Measurements from ENCODE around the gene THSD1. TPM values are rescaled to one million over a fixed set of nuclear protein-coding genes. Genes with fewer than 3 reads are reported as not detected.

THSD1 gene
- total RNA-seq, 2 experiments from 2014 or later, result 0.28 TPM; not detected in 1

- no TSS peak for BruUV-seq (replicated peaks)
- H3K4me2 ChIP-seq (ENCODE audit: low read length), result no peak overlapping the region
- H3K4me3 ChIP-seq (ENCODE audit: low read depth, low read length, poor library complexity, severe bottlenecking), result no peak overlapping the region
- no peak overlapping the region for H3K27ac ChIP-seq (ENCODE audit: low read depth, low read length, poor library complexity, severe bottlenecking)
- no peaks in the 10 kb centered on the region for H3K9me2 ChIP-seq (ENCODE audit: insufficient read depth, low read length)
- TF ChIP-seq CTCF (conservative IDR thresholded peaks at IDR 0.05; ENCODE audit: low read length) (no peak), EZH2phosphoT487 (IDR thresholded peaks at IDR 0.05; ENCODE audit: borderline replicate concordance, low read depth, low read length) (no peak)
- no peak overlapping the region for H2AFZ ChIP-seq (ENCODE audit: low read length)
- H3K4me1 ChIP-seq (ENCODE audit: insufficient read depth, low read length, poor library complexity, severe bottlenecking), result no peaks in the 10 kb centered on the region
- DNase-seq (ENCODE audit: low spot score), result no peak
- no peaks in the 10 kb centered on the region for H3K9me3 ChIP-seq (ENCODE audit: low read length)
- POLR2A ChIA-PET, result interaction anchor here (0.6 to 0.7 kb wide), 2 partner anchors 11 to 42 kb away, joined by 3 to 4 read pairs; no protein-coding TSS in a partner anchor
- H3K79me2 ChIP-seq (ENCODE audit: insufficient read depth, low read depth, low read length), result no peaks in the 10 kb centered on the region
- CTCF ChIA-PET (ENCODE audit: unreplicated experiment), result no interaction called here
- no peaks in the 10 kb centered on the region for H3K36me3 ChIP-seq (ENCODE audit: insufficient read depth, low read length)
- H4K20me1 ChIP-seq (ENCODE audit: insufficient read depth, low read length), result no peaks in the 10 kb centered on the region
- intact Hi-C loops (cut with micrococcal nuclease; ENCODE audit: unreplicated experiment), result no loop called here
Observed at GRCh38 chr13:52361225-52361624, 44.7 kb downstream of the THSD1 start.

- no peak overlapping the region for H3K4me3 ChIP-seq (ENCODE audit: low read depth, low read length, poor library complexity, severe bottlenecking)
- BruUV-seq (replicated peaks), result no TSS peak
- ChIA-PET POLR2A (no interaction called here), CTCF (ENCODE audit: unreplicated experiment) (no interaction called here)
- no peak for DNase-seq (ENCODE audit: low spot score)
- TF ChIP-seq CTCF (conservative IDR thresholded peaks at IDR 0.05; ENCODE audit: low read length) (no peak), EZH2phosphoT487 (IDR thresholded peaks at IDR 0.05; ENCODE audit: borderline replicate concordance, low read depth, low read length) (no peak)
- H3K36me3 ChIP-seq (ENCODE audit: insufficient read depth, low read length), result no peaks in the 10 kb centered on the region
- intact Hi-C loops (cut with micrococcal nuclease; ENCODE audit: unreplicated experiment), result no loop called here
- no peak overlapping the region for H3K27ac ChIP-seq (ENCODE audit: low read depth, low read length, poor library complexity, severe bottlenecking)
- no peak overlapping the region for H3K4me2 ChIP-seq (ENCODE audit: low read length)
- H3K9me3 ChIP-seq (ENCODE audit: low read length), result no peaks in the 10 kb centered on the region
- H3K79me2 ChIP-seq (ENCODE audit: insufficient read depth, low read depth, low read length), result no peaks in the 10 kb centered on the region
- H2AFZ ChIP-seq (ENCODE audit: low read length), result no peak overlapping the region
- no peaks in the 10 kb centered on the region for H4K20me1 ChIP-seq (ENCODE audit: insufficient read depth, low read length)
- H3K4me1 ChIP-seq (ENCODE audit: insufficient read depth, low read length, poor library complexity, severe bottlenecking), result no peaks in the 10 kb centered on the region
- H3K9me2 ChIP-seq (ENCODE audit: insufficient read depth, low read length), result no peaks in the 10 kb centered on the region
Observed at GRCh38 chr13:52359534-52359933, 46.4 kb downstream of the THSD1 start.

GRCh38 chr13:52356327-52356726 is 49.6 kb downstream of the THSD1 start:
- H3K4me2 ChIP-seq (ENCODE audit: low read length), result no peak overlapping the region
- DNase-seq (ENCODE audit: low spot score), result no peak
- no peak overlapping the region for H3K27ac ChIP-seq (ENCODE audit: low read depth, low read length, poor library complexity, severe bottlenecking)
- no peak overlapping the region for H3K4me3 ChIP-seq (ENCODE audit: low read depth, low read length, poor library complexity, severe bottlenecking)
- no peaks in the 10 kb centered on the region for H4K20me1 ChIP-seq (ENCODE audit: insufficient read depth, low read length)
- intact Hi-C loops (cut with micrococcal nuclease; ENCODE audit: unreplicated experiment), result no loop called here
- H3K9me2 ChIP-seq (ENCODE audit: insufficient read depth, low read length), result no peaks in the 10 kb centered on the region
- POLR2A ChIA-PET, result no interaction called here
- no TSS peak for BruUV-seq (replicated peaks)
- CTCF ChIA-PET (ENCODE audit: unreplicated experiment), result no interaction called here
- no peak overlapping the region for H2AFZ ChIP-seq (ENCODE audit: low read length)
- H3K79me2 ChIP-seq (ENCODE audit: insufficient read depth, low read depth, low read length), result no peaks in the 10 kb centered on the region
- no peak for TF ChIP-seq EZH2phosphoT487 (IDR thresholded peaks at IDR 0.05; ENCODE audit: borderline replicate concordance, low read depth, low read length)
- TF ChIP-seq CTCF (conservative IDR thresholded peaks at IDR 0.05; ENCODE audit: low read length), result no peak
- H3K9me3 ChIP-seq (ENCODE audit: low read length), result no peaks in the 10 kb centered on the region
- no peaks in the 10 kb centered on the region for H3K4me1 ChIP-seq (ENCODE audit: insufficient read depth, low read length, poor library complexity, severe bottlenecking)
- no peaks in the 10 kb centered on the region for H3K36me3 ChIP-seq (ENCODE audit: insufficient read depth, low read length)
